Measurements from ENCODE around the gene TMSB4X.

DNA sequence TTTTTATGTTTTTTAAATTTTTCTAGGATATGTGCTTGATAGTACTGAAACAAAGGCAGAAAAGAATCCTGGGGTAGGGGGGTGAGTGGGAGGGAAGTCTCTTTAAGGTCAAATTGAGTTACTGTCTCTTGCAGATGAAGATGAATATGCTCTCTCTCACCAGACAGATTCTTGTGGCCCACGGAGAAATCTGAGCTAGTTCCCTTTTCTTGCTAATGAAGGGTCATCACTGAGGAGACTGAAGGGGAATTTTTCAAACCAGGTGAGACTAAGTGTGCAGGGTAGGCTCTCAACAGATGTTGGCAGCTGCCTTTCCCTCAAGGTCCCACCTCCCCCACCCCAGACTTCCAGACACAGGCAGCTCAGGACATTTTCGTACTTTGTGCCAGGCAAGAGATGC lies 48.0 kb downstream of the TMSB4X start:
- TF ChIP-seq POLR2A (IDR thresholded peaks at IDR 0.05; ENCODE audit: low read depth, low read length): no peak
- TF ChIP-seq CEBPB (IDR thresholded peaks at IDR 0.05; ENCODE audit: low read depth, low read length): no peak
- no peak for TF ChIP-seq MAFK (IDR thresholded peaks at IDR 0.05; ENCODE audit: low read depth, low read length)
- TF ChIP-seq, protein P1, sequence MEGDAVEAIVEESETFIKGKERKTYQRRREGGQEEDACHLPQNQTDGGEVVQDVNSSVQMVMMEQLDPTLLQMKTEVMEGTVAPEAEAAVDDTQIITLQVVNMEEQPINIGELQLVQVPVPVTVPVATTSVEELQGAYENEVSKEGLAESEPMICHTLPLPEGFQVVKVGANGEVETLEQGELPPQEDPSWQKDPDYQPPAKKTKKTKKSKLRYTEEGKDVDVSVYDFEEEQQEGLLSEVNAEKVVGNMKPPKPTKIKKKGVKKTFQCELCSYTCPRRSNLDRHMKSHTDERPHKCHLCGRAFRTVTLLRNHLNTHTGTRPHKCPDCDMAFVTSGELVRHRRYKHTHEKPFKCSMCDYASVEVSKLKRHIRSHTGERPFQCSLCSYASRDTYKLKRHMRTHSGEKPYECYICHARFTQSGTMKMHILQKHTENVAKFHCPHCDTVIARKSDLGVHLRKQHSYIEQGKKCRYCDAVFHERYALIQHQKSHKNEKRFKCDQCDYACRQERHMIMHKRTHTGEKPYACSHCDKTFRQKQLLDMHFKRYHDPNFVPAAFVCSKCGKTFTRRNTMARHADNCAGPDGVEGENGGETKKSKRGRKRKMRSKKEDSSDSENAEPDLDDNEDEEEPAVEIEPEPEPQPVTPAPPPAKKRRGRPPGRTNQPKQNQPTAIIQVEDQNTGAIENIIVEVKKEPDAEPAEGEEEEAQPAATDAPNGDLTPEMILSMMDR (conservative IDR thresholded peaks at IDR 0.05; ENCODE audit: low read depth, low read length): no peak
- TF ChIP-seq RAD21 (IDR thresholded peaks at IDR 0.05; ENCODE audit: low read length): no peak
- TF ChIP-seq RCOR1 (IDR thresholded peaks at IDR 0.05; ENCODE audit: insufficient replicate concordance, low read length): no peak
